Measurements from ENCODE around the gene SLC6A5. TPM values are rescaled to one million over a fixed set of nuclear protein-coding genes. Genes with fewer than 3 reads are reported as not detected.

Gene SLC6A5
- total and polyA plus RNA-seq, 2 of the 8 experiments (the other 6 are each of a cell fraction or from before 2014, with no cell fraction given): not detected

GRCh38 chr11:20688761-20689160 is 89.4 kb downstream of the SLC6A5 start (continued):
- no peak for TF ChIP-seq CTCF (IDR thresholded peaks at IDR 0.05; ENCODE audit: control extremely low read depth in 1 of 3, insufficient read depth in 1 of 3, low read depth in 1 of 3, low read length in 3 of 3)
